Psoas muscle (tissue), 8 donors: Measurements from ENCODE around the gene RPGRIP1L. TPM values are rescaled to one million over a fixed set of nuclear protein-coding genes. Genes with fewer than 3 reads are reported as not detected.

Source experiments
- ATAC-seq, 4 donors: fragments of 200-7000 bp; cut with Tn5 transposase; one replicate each; pipeline ENCODE4 v1.9.1; 2020; ENCODE audit warnings: moderate library complexity in 3 of 4, mild to moderate bottlenecking in 2 of 4
- DNase-seq, 2 donors: peaks; one replicate each; pipeline ENCODE4 v3.0.0-alpha.2; 2020
- H3K27ac ChIP-seq: fragments of 200-600 bp; one replicate; pipeline ENCODE4 v1.8.0; 2022
- H3K27me3 ChIP-seq, 3 donors: fragments of 200-600 bp in 1 of 3; one replicate each; pipeline versions ENCODE4 v1.6.1 to v1.8.0; 2013 to 2022; ENCODE audit warnings: low read length in 2 of 3, mild to moderate bottlenecking in 2 of 3, moderate library complexity in 1 of 3; ENCODE audit not compliant: insufficient read depth in 3 of 3
- H3K36me3 ChIP-seq, 2 donors: fragments of 200-600 bp in 1 of 2; one replicate each; pipeline versions ENCODE4 v1.6.1 to v1.8.0; 2013 to 2022; ENCODE audit warnings: low read depth in 1 of 2, mild to moderate bottlenecking in 1 of 2, moderate library complexity in 1 of 2; ENCODE audit not compliant: insufficient read depth in 1 of 2
- H3K4me1 ChIP-seq: fragments of 200-600 bp; one replicate; pipeline ENCODE4 v1.8.0; 2022
- H3K4me3 ChIP-seq: fragments of 200-600 bp; one replicate; pipeline ENCODE4 v1.8.0; 2022; ENCODE audit warnings: mild to moderate bottlenecking
- H3K9me3 ChIP-seq: fragments of 200-600 bp; one replicate; pipeline ENCODE4 v1.8.0; 2022
- WGBS, 3 donors: extraction: QIAGEN DNeasy Blood & Tissue Kit; methylation state at CpG; one replicate each; pipeline versions ENCODE4 v1.1.6 to v1.1.7; 2013; 5-methylcytosine and 5-hydroxymethylcytosine counted together
- intact Hi-C, 2 donors: fragments of 100-400 bp; cut with DNase I; formaldehyde crosslinking; loops; one replicate each; pipeline versions ENCODE4 v1.11.0 to v1.14.2; 2022
- polyA plus RNA-seq, 3 donors: library from polyadenylated mRNA; stranded (reverse); fragments of 200-250 nt; gene quantifications; one replicate each; pipeline ENCODE4 v1.2.3, GENCODE V29; 2013
- total RNA-seq, 4 donors: library from RNA; stranded (reverse); fragmentation: NEBNext Ultra II Directional in 2 of 4; extraction: Animal tissue kit (Norgen Biotek cat#: 25700) in 2 of 4; gene quantifications; one replicate each; pipeline versions ENCODE4 v1.2.1 to v1.2.4, GENCODE V29; 2021 to 2023
- TF ChIP-seq, protein P1 (sequence below): fragments of 200-600 bp; IDR thresholded peaks from one replicate; pipeline ENCODE4 v1.8.0; 2022; ENCODE audit warnings: antibody characterized with exemption
- donor health status: healthy with polysubstance abuse.
- donor health status: DM: no; HTN: no; CAD: no; lungs with moderate emphysema.
- donor health status: Bipolar disorder and iron deficiency.
- donor health status: healthy.
- donor health status: DM: yes; HTN: yes; CAD: no.
- donor health status: DM: no; HTN: no; CAD: no.
- donor health status: DM: no; HTN: no; CAD: no.
- donor health status: DM: yes; HTN: yes; CAD: no.

Gene RPGRIP1L
- total and polyA plus RNA-seq, 7 donors, result 0.81 to 2.6 (median 1.5) TPM

DNA sequence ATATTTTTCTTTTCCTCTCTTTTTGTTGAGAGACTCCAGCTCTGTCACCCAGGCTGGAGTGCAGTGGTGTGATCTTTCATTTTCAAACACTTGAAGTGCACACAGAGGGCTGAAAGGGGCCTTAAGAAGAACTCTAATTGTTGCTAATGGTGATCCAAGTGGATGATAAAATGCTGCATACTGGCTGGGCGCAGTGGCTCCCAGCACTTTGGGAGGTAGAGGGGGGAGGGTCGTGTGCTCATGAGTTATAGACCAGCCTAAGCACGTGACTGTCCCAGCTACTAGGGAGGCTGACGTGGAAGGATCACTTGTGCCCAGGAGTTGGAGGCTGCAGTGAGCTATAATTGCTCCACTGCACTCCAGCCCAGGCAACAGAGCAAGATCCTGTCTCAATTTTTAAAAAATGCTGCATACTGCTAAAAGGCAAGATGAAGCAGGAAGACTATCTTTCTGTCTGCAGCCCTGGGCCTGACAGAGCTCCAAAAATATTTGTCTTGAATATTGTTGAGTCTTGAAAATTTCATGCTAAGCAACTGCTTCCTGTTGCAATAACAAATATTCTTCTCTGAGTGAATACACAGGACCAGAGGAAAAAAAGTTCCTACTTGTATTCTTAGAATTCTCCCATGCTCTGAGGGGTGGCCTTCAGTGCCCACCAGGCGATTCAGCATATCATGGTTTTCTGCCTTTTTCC is 137.0 kb downstream of the RPGRIP1L start:
- Histone ChIP-seq H3K36me3 (no peaks in the 10 kb centered on the region), H3K27ac (no peak overlapping the region)
- 61 to 70% (median 65%) methylated on average over 5 of the region's 5 CpGs for WGBS, 3 donors

GRCh38 chr16:53565296-53565863 is 138.3 kb downstream of the RPGRIP1L start:
- Histone ChIP-seq H3K27ac (no peak overlapping the region), H3K36me3 (no peaks in the 10 kb centered on the region), H3K27me3 (no peaks in the 10 kb centered on the region), H3K4me1 (no peaks in the 10 kb centered on the region), H3K9me3 (no peaks in the 10 kb centered on the region), H3K4me3 (no peak overlapping the region)
- no peak for DNase-seq
- no peak for ATAC-seq
- 74 to 86% (median 77%) methylated on average over 8 of the region's 8 CpGs for WGBS, 3 donors
- intact Hi-C loops, result no loop called here
- TF ChIP-seq, protein P1, sequence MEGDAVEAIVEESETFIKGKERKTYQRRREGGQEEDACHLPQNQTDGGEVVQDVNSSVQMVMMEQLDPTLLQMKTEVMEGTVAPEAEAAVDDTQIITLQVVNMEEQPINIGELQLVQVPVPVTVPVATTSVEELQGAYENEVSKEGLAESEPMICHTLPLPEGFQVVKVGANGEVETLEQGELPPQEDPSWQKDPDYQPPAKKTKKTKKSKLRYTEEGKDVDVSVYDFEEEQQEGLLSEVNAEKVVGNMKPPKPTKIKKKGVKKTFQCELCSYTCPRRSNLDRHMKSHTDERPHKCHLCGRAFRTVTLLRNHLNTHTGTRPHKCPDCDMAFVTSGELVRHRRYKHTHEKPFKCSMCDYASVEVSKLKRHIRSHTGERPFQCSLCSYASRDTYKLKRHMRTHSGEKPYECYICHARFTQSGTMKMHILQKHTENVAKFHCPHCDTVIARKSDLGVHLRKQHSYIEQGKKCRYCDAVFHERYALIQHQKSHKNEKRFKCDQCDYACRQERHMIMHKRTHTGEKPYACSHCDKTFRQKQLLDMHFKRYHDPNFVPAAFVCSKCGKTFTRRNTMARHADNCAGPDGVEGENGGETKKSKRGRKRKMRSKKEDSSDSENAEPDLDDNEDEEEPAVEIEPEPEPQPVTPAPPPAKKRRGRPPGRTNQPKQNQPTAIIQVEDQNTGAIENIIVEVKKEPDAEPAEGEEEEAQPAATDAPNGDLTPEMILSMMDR, result no peak

More for the DNA sequence above, 137.0 kb downstream of the RPGRIP1L start:
- no peak for ATAC-seq
- H3K9me3 ChIP-seq, result peaks cover 4% of the 10 kb centered on the region
- TF ChIP-seq, protein P1, result no peak
- intact Hi-C loops, result no loop called here
- DNase-seq, result no peak
- no peaks in the 10 kb centered on the region for H3K4me1 ChIP-seq
- H3K27me3 ChIP-seq, result no peaks in the 10 kb centered on the region
- no peak overlapping the region for H3K4me3 ChIP-seq

- ATAC-seq, result no peak
- H3K4me3 ChIP-seq, result no peak overlapping the region
- TF ChIP-seq, protein P1, result no peak
Observed at GRCh38 chr16:53563426-53563825, 140.2 kb downstream of the RPGRIP1L start.

GRCh38 chr16:53561101-53561888 is 142.4 kb downstream of the RPGRIP1L start:
- H3K27ac ChIP-seq, result no peak overlapping the region
- ATAC-seq (no peak), DNase-seq (no peak)
- H3K36me3 ChIP-seq, result no peaks in the 10 kb centered on the region
- H3K4me1 ChIP-seq, result no peaks in the 10 kb centered on the region
- H3K27me3 ChIP-seq, result no peaks in the 10 kb centered on the region
- TF ChIP-seq, protein P1, result no peak
- no peak overlapping the region for H3K4me3 ChIP-seq
- intact Hi-C loops, result no loop called here
- WGBS, 3 donors, result 74 to 83% (median 80%) methylated on average over 5 of the region's 5 CpGs
- H3K9me3 ChIP-seq, result no peaks in the 10 kb centered on the region

More at GRCh38 chr16:53563426-53563825, 140.2 kb downstream of the RPGRIP1L start:
- Histone ChIP-seq H3K36me3 (no peaks in the 10 kb centered on the region), H3K27ac (no peak overlapping the region), H3K4me1 (no peaks in the 10 kb centered on the region), H3K9me3 (no peaks in the 10 kb centered on the region), H3K27me3 (no peaks in the 10 kb centered on the region)
- DNase-seq, result no peak
- WGBS, 3 donors, result 71 to 74% (median 74%) methylated on average over 4 of the region's 4 CpGs
- intact Hi-C loops, result no loop called here
